ENCODE measurements around the gene MSI2. TPM values are rescaled to one million over a fixed set of nuclear protein-coding genes. Genes with fewer than 3 reads are reported as not detected.

MSI2 gene
- total RNA-seq, 1 donor from 2014 or later = 60.6 TPM

- Mint-ChIP-seq H3K4me3 (ENCODE audit: unreplicated experiment) (no peak overlapping the region), H3K27me3 (ENCODE audit: unreplicated experiment) (peaks cover 6% of the 10 kb centered on the region), H3K4me1 (ENCODE audit: unreplicated experiment) (peaks cover 3% of the 10 kb centered on the region), H3K36me3 (ENCODE audit: low read depth, unreplicated experiment) (peaks cover 31% of the 10 kb centered on the region), H3K9me3 (ENCODE audit: unreplicated experiment) (no peaks in the 10 kb centered on the region), H3K27ac (ENCODE audit: unreplicated experiment) (no peak overlapping the region)
- TF ChIP-seq, protein P1, sequence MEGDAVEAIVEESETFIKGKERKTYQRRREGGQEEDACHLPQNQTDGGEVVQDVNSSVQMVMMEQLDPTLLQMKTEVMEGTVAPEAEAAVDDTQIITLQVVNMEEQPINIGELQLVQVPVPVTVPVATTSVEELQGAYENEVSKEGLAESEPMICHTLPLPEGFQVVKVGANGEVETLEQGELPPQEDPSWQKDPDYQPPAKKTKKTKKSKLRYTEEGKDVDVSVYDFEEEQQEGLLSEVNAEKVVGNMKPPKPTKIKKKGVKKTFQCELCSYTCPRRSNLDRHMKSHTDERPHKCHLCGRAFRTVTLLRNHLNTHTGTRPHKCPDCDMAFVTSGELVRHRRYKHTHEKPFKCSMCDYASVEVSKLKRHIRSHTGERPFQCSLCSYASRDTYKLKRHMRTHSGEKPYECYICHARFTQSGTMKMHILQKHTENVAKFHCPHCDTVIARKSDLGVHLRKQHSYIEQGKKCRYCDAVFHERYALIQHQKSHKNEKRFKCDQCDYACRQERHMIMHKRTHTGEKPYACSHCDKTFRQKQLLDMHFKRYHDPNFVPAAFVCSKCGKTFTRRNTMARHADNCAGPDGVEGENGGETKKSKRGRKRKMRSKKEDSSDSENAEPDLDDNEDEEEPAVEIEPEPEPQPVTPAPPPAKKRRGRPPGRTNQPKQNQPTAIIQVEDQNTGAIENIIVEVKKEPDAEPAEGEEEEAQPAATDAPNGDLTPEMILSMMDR (IDR thresholded peaks at IDR 0.05; ENCODE audit: unreplicated experiment) = no peak
- no peak for DNase-seq (ENCODE audit: low spot score)
Observed at GRCh38 chr17:57271821-57272220, 15.5 kb downstream of the MSI2 start.

DNA sequence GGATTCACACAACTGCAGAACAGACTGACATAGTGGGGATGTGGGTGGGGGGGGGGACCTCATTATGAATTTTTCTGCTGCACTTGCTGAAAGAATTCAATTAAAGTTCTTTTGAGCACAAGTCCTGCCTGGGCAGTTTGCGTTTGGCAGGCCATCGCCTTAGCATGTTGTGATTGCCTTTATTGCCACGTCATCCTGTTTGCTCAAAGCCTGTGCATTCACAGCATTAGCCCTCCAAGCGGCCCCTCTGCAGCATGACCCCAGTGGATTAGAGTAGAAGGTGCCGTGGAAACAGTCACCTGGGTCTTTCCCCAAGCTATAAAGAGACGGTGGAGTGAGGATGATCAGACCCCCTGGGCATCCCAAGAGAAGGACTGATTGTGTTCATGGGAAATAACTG, 17.2 kb downstream of the MSI2 start:
- Mint-ChIP-seq H3K9me3 (ENCODE audit: unreplicated experiment) (no peaks in the 10 kb centered on the region), H3K4me1 (ENCODE audit: unreplicated experiment) (peaks cover 3% of the 10 kb centered on the region), H3K27ac (ENCODE audit: unreplicated experiment) (no peak overlapping the region), H3K4me3 (ENCODE audit: unreplicated experiment) (no peak overlapping the region), H3K27me3 (ENCODE audit: unreplicated experiment) (peaks cover 4% of the 10 kb centered on the region), H3K36me3 (ENCODE audit: low read depth, unreplicated experiment) (peaks cover 19% of the 10 kb centered on the region)
- TF ChIP-seq, protein P1 (IDR thresholded peaks at IDR 0.05; ENCODE audit: unreplicated experiment) = no peak
- no peak for DNase-seq (ENCODE audit: low spot score)

DNA sequence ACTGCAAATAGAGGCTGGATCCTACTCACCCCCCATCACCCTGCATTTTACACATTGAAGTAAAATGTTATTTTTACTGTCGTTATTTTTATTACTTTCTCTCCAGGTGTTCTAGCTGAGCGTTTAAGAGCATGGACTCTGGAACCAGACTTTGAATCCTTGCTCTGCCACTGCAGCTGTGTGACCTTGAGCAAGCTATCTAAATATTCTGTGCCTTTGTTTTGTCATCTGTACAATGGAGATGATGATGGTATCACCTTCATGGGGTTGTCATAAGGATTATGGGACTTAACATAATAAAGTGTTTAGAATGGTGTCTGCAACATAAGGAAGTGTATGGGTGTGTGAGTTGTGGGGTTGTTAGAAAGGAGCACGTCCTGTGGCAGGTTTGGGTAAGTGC, 17.8 kb downstream of the MSI2 start:
- peaks cover 5% of the 10 kb centered on the region for H3K27me3 Mint-ChIP-seq (ENCODE audit: unreplicated experiment)
- H3K4me3 Mint-ChIP-seq (ENCODE audit: unreplicated experiment) = peak overlapping the region; percentile 24
- H3K36me3 Mint-ChIP-seq (ENCODE audit: low read depth, unreplicated experiment) = peaks cover 24% of the 10 kb centered on the region
- TF ChIP-seq, protein P1 (IDR thresholded peaks at IDR 0.05; ENCODE audit: unreplicated experiment) = no peak
- no peaks in the 10 kb centered on the region for H3K9me3 Mint-ChIP-seq (ENCODE audit: unreplicated experiment)
- DNase-seq (ENCODE audit: low spot score) = no peak
- H3K27ac Mint-ChIP-seq (ENCODE audit: unreplicated experiment) = no peak overlapping the region
- peaks cover 3% of the 10 kb centered on the region for H3K4me1 Mint-ChIP-seq (ENCODE audit: unreplicated experiment)

DNA sequence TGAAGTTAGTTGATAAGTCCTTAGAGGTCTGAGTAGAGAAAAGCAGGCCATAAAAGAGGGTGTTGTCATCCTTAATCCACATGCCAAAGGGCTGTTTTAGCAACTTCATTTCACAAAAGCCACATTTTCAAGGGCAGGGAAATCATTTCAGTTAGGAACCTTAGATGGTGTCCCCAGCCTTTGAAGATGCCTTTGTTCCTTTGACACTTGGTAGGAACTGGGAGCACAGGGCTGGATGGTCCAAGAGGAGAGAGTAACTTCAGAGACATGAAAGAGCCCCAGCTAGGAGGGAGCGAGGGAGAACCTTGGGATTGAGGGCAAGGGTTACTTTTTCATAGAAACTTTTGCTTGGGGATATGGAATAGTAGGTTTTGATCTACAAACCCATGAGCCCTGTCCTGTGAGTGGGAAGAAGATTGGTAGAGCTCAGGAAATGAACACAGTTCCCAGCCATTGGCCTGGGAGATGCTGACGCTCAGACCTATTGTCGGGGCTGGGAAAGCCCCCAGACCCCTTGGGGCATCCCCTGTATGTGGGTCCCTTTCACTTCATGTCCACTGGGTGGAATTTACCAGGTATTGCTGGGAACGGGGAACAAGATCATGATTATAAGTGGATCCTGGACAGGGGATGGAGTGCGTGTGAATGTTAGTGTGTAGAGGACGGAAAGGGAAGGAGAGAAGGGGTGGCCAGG, 18.9 kb downstream of the MSI2 start:
- peaks cover 3% of the 10 kb centered on the region for H3K4me1 Mint-ChIP-seq (ENCODE audit: unreplicated experiment)
- H3K9me3 Mint-ChIP-seq (ENCODE audit: unreplicated experiment) = no peaks in the 10 kb centered on the region
- no peak overlapping the region for H3K4me3 Mint-ChIP-seq (ENCODE audit: unreplicated experiment)
- no peak overlapping the region for H3K27ac Mint-ChIP-seq (ENCODE audit: unreplicated experiment)
- no peak for DNase-seq (ENCODE audit: low spot score)
- peaks cover 5% of the 10 kb centered on the region for H3K27me3 Mint-ChIP-seq (ENCODE audit: unreplicated experiment)
- TF ChIP-seq, protein P1 (IDR thresholded peaks at IDR 0.05; ENCODE audit: unreplicated experiment) = no peak
- H3K36me3 Mint-ChIP-seq (ENCODE audit: low read depth, unreplicated experiment) = peaks cover 24% of the 10 kb centered on the region

GRCh38 chr17:57276621-57277020, 20.3 kb downstream of the MSI2 start:
- no peaks in the 10 kb centered on the region for H3K9me3 Mint-ChIP-seq (ENCODE audit: unreplicated experiment)
- peaks cover 24% of the 10 kb centered on the region for H3K36me3 Mint-ChIP-seq (ENCODE audit: low read depth, unreplicated experiment)
- peaks cover 3% of the 10 kb centered on the region for H3K4me1 Mint-ChIP-seq (ENCODE audit: unreplicated experiment)

More at GRCh38 chr17:57276621-57277020, 20.3 kb downstream of the MSI2 start:
- TF ChIP-seq, protein P1 (IDR thresholded peaks at IDR 0.05; ENCODE audit: unreplicated experiment) = no peak
- H3K27ac Mint-ChIP-seq (ENCODE audit: unreplicated experiment) = no peak overlapping the region
- H3K27me3 Mint-ChIP-seq (ENCODE audit: unreplicated experiment) = peaks cover 6% of the 10 kb centered on the region
- no peak for DNase-seq (ENCODE audit: low spot score)
- no peak overlapping the region for H3K4me3 Mint-ChIP-seq (ENCODE audit: unreplicated experiment)

Data from endothelial cell (in vitro differentiated cells).